Activated CD8-positive, alpha-beta memory T cell treated with anti-CD3 and anti-CD28 coated beads, Interleukin-2, amount 50 U/mL, for 48 hours (primary cell): ENCODE data around the gene TASP1.
"Not testable (repeated sequence)": the region's sequence is repeated elsewhere in the genome, so short reads cannot be mapped to it uniquely, and the experiment has no call there.

Experiments
- DNase-seq: peaks from one replicate; pipeline ENCODE4 v3.0.0-alpha.2; 2020

Gene TASP1

GRCh38 chr20:13638496-13639149, at the start of gene TASP1:
Gene TASP1, minus strand, starts transcription at chr20:13638932. Its CDS starts 8,854 bp downstream, at chr20:13630078.
- DNase-seq: peak; percentile 94

- no peak for DNase-seq
Measured at GRCh38 chr20:13687815-13688214, 49.1 kb upstream of the TASP1 start.

- DNase-seq: no peak
Measured at GRCh38 chr20:13685623-13686022, 46.9 kb upstream of the TASP1 start.

- no peak for DNase-seq
Measured at GRCh38 chr20:13684566-13685222, 46.0 kb upstream of the TASP1 start.

GRCh38 chr20:13683833-13684232, 45.1 kb upstream of the TASP1 start:
- DNase-seq: no peak

GRCh38 chr20:13681248-13682125, 42.8 kb upstream of the TASP1 start:
- no peak for DNase-seq

GRCh38 chr20:13678944-13679343, 40.2 kb upstream of the TASP1 start:
- DNase-seq: no peak

- no peak for DNase-seq
Measured at GRCh38 chr20:13677241-13677640, 38.5 kb upstream of the TASP1 start.

- no peak for DNase-seq
Measured at GRCh38 chr20:13676682-13677081, 38.0 kb upstream of the TASP1 start.

GRCh38 chr20:13672690-13673089, 34.0 kb upstream of the TASP1 start:
- no peak for DNase-seq

- DNase-seq: no peak
Measured at GRCh38 chr20:13671916-13672378, 33.2 kb upstream of the TASP1 start.

- no peak for DNase-seq
Measured at GRCh38 chr20:13671512-13671911, 32.8 kb upstream of the TASP1 start.

GRCh38 chr20:13670160-13670559, 31.4 kb upstream of the TASP1 start:
- no peak for DNase-seq

- no peak for DNase-seq
Measured at GRCh38 chr20:13665709-13666395, 27.1 kb upstream of the TASP1 start.

GRCh38 chr20:13661070-13661685, 22.4 kb upstream of the TASP1 start:
- no peak for DNase-seq

GRCh38 chr20:13659288-13659687, 20.6 kb upstream of the TASP1 start:
- DNase-seq: no peak

- DNase-seq: not testable (repeated sequence)
Measured at GRCh38 chr20:13658060-13658459, 19.3 kb upstream of the TASP1 start.

GRCh38 chr20:13656721-13657368, 18.1 kb upstream of the TASP1 start:
- no peak for DNase-seq

GRCh38 chr20:13654463-13655023, 15.8 kb upstream of the TASP1 start:
- no peak for DNase-seq

- no peak for DNase-seq
Measured at GRCh38 chr20:13650474-13650873, 11.7 kb upstream of the TASP1 start.
